ENCODE data around the gene PCK1. TPM values are rescaled to one million over a fixed set of nuclear protein-coding genes. Genes with fewer than 3 reads are reported as not detected.

The PCK1 gene
- total RNA-seq, 6 experiments from 2014 or later, result not detected

DNA sequence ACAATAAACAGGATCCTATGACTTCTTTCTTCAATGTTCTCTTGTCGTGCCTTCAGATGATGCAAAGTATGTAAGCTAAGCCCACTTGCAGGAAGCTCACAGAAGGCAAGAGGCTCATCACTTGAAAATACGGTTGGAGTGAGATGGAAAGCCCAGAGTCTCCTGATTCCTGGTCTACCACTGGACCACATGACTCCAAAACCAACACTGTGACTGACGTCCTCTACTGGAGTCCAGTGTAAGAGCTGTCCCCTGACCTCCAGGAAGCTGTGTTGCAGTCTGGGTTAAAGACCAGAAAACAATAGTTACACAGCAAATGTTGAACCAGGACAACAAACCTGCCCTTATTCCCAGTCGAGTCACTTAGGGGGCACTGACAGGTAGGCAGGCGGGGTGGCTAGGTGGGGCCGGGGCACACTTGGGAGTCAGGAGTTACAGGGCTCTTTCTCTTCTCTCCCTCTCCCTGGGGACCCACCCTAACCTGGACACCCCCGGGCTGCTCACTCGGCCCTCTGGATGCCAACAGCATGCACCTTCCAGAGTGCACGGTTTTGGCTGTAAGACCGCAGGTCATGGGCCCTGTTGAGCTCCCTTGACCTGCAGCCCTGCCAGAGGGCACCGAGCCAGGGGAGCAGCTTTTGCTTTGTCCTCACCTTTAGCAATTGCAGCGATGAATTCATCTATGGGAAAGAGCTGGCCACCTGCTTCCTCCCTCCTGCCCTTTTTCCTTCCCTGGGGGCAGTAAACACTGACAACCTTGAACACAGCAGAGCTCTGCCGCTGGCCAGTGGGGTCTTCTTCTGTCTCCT is 7.4 kb downstream of the PCK1 start:
- no peak for DNase-seq
- Mint-ChIP-seq H3K27ac (no peak overlapping the region), H3K9me3 (no peaks in the 10 kb centered on the region), H3K4me3 (no peak overlapping the region), H3K27me3 (ENCODE audit: insufficient read depth) (peaks cover 55% of the 10 kb centered on the region), H3K4me1 (ENCODE audit: low read depth) (no peaks in the 10 kb centered on the region), H3K36me3 (ENCODE audit: low read depth) (no peaks in the 10 kb centered on the region)
- TF ChIP-seq CTCF (IDR thresholded peaks at IDR 0.05), result no peak

GRCh38 chr20:57568960-57569359 is 8.1 kb downstream of the PCK1 start:
- Mint-ChIP-seq H3K4me1 (ENCODE audit: low read depth) (no peaks in the 10 kb centered on the region), H3K27ac (no peak overlapping the region), H3K36me3 (ENCODE audit: low read depth) (no peaks in the 10 kb centered on the region), H3K4me3 (no peak overlapping the region), H3K9me3 (no peaks in the 10 kb centered on the region), H3K27me3 (ENCODE audit: insufficient read depth) (peaks cover 57% of the 10 kb centered on the region)
- no peak for TF ChIP-seq CTCF (IDR thresholded peaks at IDR 0.05)
- no peak for DNase-seq

DNA sequence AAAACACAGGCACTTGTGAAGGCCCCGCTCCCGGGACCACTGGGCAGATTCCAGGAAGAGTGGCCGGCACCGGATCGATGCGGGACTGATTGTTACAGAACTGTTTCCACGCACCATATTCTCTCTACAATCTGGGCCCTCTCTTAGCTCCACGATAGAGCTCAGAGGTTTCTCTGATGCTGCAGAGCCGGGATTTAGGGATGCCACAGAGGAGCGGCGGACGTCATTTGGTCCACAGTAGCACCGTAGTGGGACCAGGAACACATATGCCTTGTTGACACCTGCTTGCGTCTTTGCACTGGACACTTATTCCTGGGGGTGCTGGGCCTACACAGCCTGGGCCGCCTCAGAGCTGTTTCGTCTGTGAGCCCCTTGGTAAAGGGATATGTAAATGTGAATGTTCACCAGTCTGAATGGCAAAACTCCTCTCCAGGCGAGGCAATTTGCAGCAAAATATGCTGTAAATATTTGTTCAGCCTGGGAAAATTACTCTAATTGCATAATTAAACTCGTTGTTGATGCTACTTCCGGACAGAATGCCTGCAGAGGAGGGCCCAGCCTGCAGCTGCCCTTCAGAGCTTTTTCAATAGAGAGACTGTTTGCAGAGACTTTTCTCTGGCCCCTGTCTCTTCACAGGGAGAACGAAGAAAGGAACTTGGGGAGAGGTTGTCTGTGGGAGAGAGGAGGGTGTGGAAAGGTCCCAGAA is 9.4 kb downstream of the PCK1 start:
- H3K4me1 Mint-ChIP-seq (ENCODE audit: low read depth), result no peaks in the 10 kb centered on the region
- no peak for DNase-seq
- no peak overlapping the region for H3K4me3 Mint-ChIP-seq
- no peaks in the 10 kb centered on the region for H3K9me3 Mint-ChIP-seq
- H3K36me3 Mint-ChIP-seq (ENCODE audit: low read depth), result no peaks in the 10 kb centered on the region
- no peak overlapping the region for H3K27ac Mint-ChIP-seq
- H3K27me3 Mint-ChIP-seq (ENCODE audit: insufficient read depth), result peaks cover 50% of the 10 kb centered on the region
- TF ChIP-seq CTCF (IDR thresholded peaks at IDR 0.05), result no peak

DNA sequence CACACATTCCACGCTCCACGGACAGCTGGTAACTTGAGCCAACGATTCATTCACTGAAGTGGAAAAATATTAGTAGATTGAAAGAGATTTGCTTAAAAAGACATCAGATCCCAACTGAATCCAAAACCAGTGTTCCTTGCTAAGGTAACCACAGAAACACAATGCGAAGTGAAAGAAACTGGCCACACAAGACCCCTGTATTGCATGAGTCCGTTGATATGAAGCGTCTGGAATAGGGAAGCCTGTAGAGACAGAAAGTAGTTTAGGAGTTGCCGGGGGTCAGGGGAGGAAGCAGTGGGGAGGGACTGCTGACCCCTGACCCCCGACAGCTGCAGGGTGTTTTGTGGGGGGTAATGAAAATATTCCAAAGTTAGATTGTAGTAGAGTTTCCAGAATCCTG is 10.0 kb downstream of the PCK1 start:
- Mint-ChIP-seq H3K27me3 (ENCODE audit: insufficient read depth) (peaks cover 47% of the 10 kb centered on the region), H3K4me3 (no peak overlapping the region), H3K9me3 (no peaks in the 10 kb centered on the region), H3K36me3 (ENCODE audit: low read depth) (no peaks in the 10 kb centered on the region), H3K4me1 (ENCODE audit: low read depth) (no peaks in the 10 kb centered on the region), H3K27ac (no peak overlapping the region)
- DNase-seq, result no peak
- TF ChIP-seq CTCF (IDR thresholded peaks at IDR 0.05), result no peak

DNA sequence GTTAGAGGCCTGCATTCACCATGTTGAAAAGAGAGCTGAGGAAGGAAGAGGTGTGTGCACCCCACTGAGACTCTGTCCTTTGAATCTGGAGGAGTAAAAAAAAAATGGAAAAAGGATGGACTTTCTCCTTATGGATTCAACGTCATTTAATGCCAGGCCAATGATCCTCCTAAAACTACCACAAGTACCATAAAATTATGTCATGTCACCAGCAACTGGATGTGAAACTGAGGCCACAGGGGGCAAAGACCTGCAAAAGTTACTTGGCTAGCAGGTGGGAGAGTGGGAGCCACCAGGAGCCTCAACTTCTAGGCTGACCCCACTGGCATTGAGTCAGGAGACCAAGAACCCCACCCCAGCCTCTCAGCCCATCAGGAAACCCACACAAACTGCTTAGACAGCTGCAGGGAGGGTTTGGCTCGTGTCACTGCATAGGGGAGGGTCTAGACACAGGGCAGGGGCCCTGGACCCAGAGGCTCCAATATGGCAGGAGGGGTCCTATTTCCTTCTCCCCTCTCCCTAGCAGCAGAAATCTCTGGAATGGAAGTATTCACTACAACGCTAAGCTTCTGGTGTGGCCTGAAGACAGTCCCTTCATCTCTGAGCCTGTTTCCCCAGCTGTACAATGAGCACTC is 11.0 kb downstream of the PCK1 start:
- no peak overlapping the region for H3K4me3 Mint-ChIP-seq
- no peak for TF ChIP-seq CTCF (IDR thresholded peaks at IDR 0.05)
- no peaks in the 10 kb centered on the region for H3K4me1 Mint-ChIP-seq (ENCODE audit: low read depth)
- H3K9me3 Mint-ChIP-seq, result no peaks in the 10 kb centered on the region
- DNase-seq, result no peak
- no peak overlapping the region; the same call in 1 of the 2 replicates for H3K27ac Mint-ChIP-seq
- H3K36me3 Mint-ChIP-seq (ENCODE audit: low read depth), result no peaks in the 10 kb centered on the region
- H3K27me3 Mint-ChIP-seq (ENCODE audit: insufficient read depth), result peaks cover 43% of the 10 kb centered on the region

Measured in HFFc6 (cell line).